Naive thymus-derived CD4-positive, alpha-beta T cell (primary cell): Measurements from ENCODE around the gene THSD4. TPM values are rescaled to one million over a fixed set of nuclear protein-coding genes. Genes with fewer than 3 reads are reported as not detected.

Experiments
- ATAC-seq: fragments of 150-1000 bp; cut with Tn5 transposase; 2 replicates; pipeline ENCODE4 v1.10.0; 2021; ENCODE audit warnings: mild to moderate bottlenecking, moderate library complexity
- CTCF ChIA-PET: fragments of 350-600 bp; sonication (Branson Sonifier 250); formaldehyde crosslinking; loops from one replicate; lab custom pipeline; 2021; ENCODE audit warnings: antibody characterized with exemption; lab: Charles Lee
- POLR2A ChIA-PET: fragments of 350-600 bp; sonication (Branson Sonifier 250); formaldehyde crosslinking; loops from one replicate; lab custom pipeline; 2021; ENCODE audit warnings: antibody characterized with exemption, inconsistent platforms; lab: Charles Lee
- DNase-seq, 9 donors: peaks; one replicate each; pipeline versions ENCODE4 v3.0.0 to v3.0.0-alpha.2; 2020 to 2022; ENCODE audit warnings: mixed read lengths in 1 of 9
- H3K27ac ChIP-seq: one replicate; pipeline ENCODE4 v1.7.0; 2013; ENCODE audit warnings: mild to moderate bottlenecking, low read depth, low read length, moderate library complexity
- H3K27me3 ChIP-seq, 2 donors: one replicate each; pipeline ENCODE4 v1.7.0; 2013; ENCODE audit warnings: low read length in 2 of 2, mild to moderate bottlenecking in 2 of 2, moderate library complexity in 2 of 2; ENCODE audit not compliant: control insufficient read depth in 2 of 2, insufficient read depth in 2 of 2
- H3K36me3 ChIP-seq, 3 experiments: 1 replicate in 2 of 3; 2 replicates in 1 of 3; pipeline ENCODE4 v1.7.0; 2013; ENCODE audit warnings: low read length in 3 of 3, mild to moderate bottlenecking in 3 of 3, moderate library complexity in 1 of 3; ENCODE audit not compliant: insufficient read depth in 3 of 3, control insufficient read depth in 2 of 3
- H3K4me1 ChIP-seq, 2 donors: one replicate each; pipeline ENCODE4 v1.7.0; 2013; ENCODE audit warnings: low read length in 2 of 2, mild to moderate bottlenecking in 2 of 2, moderate library complexity in 1 of 2; ENCODE audit not compliant: control insufficient read depth in 2 of 2, insufficient read depth in 2 of 2
- H3K4me3 ChIP-seq: 2 replicates; pipeline ENCODE4 v1.7.0; 2013; ENCODE audit warnings: mild to moderate bottlenecking, low read length
- H3K9me3 ChIP-seq, 3 experiments: 1 replicate in 2 of 3; 2 replicates in 1 of 3; pipeline ENCODE4 v1.7.0; 2013; ENCODE audit warnings: low read length in 3 of 3; ENCODE audit not compliant: control insufficient read depth in 2 of 3
- H3K27ac Mint-ChIP-seq, 9 donors: one replicate each; pipeline ENCODE4 v1.8.0; 2020 to 2022; ENCODE audit warnings: mixed read lengths in 9 of 9, mild to moderate bottlenecking in 8 of 9, moderate library complexity in 5 of 9, inconsistent platforms in 2 of 9
- H3K27me3 Mint-ChIP-seq, 5 donors: one replicate each; pipeline ENCODE4 v1.8.0; 2021 to 2022; ENCODE audit warnings: mixed read lengths in 5 of 5, mild to moderate bottlenecking in 1 of 5
- H3K36me3 Mint-ChIP-seq, 5 donors: one replicate each; pipeline ENCODE4 v1.8.0; 2020 to 2022; ENCODE audit warnings: mixed read lengths in 5 of 5, mild to moderate bottlenecking in 3 of 5, inconsistent platforms in 1 of 5
- H3K4me1 Mint-ChIP-seq, 7 donors: one replicate each; pipeline ENCODE4 v1.8.0; 2020 to 2022; ENCODE audit warnings: mixed read lengths in 7 of 7, mild to moderate bottlenecking in 3 of 7, inconsistent platforms in 1 of 7
- H3K4me3 Mint-ChIP-seq, 10 donors: one replicate each; pipeline ENCODE4 v1.8.0; 2020 to 2022; ENCODE audit warnings: mild to moderate bottlenecking in 10 of 10, mixed read lengths in 10 of 10, moderate library complexity in 6 of 10, inconsistent platforms in 2 of 10
- H3K9me3 Mint-ChIP-seq, 11 donors: one replicate each; pipeline ENCODE4 v1.8.0; 2020 to 2022; ENCODE audit warnings: mixed read lengths in 11 of 11, mild to moderate bottlenecking in 4 of 11, inconsistent platforms in 1 of 11, moderate library complexity in 1 of 11
- intact Hi-C, 2 donors: fragments of 100-400 bp; cut with micrococcal nuclease; formaldehyde crosslinking; loops; one replicate each; pipeline ENCODE4 v1.15.1; 2023
- polyA plus RNA-seq, 2 donors: library from polyadenylated mRNA; unstranded; fragments of 300-500 nt; fragmentation: Illumina TruSeq; gene quantifications; one replicate each; pipeline ENCODE4 v1.2.3, GENCODE V29; 2021
- total RNA-seq, 6 experiments: library from RNA in 5 of 6; stranded (reverse) in 5 of 6; gene quantifications; 1 replicate in 5 of 6; 2 replicates in 1 of 6; pipeline ENCODE4 v1.2.3 and lab custom pipeline; 2021 to 2026

Gene THSD4
- total and polyA plus RNA-seq, 7 experiments from 2014 or later, result not detected

- Histone ChIP-seq H3K4me3 (no peak overlapping the region), H3K9me3 (no peaks in the 10 kb centered on the region), H3K27ac (no peak overlapping the region), H3K4me1 (no peaks in the 10 kb centered on the region), H3K27me3 (no peaks in the 10 kb centered on the region), H3K36me3 (no peaks in the 10 kb centered on the region)
- no peak for DNase-seq
- Mint-ChIP-seq H3K4me3 (no peak overlapping the region), H3K27me3 (peaks cover 18 to 36% (median 33%) of the 10 kb centered on the region in 5 donors), H3K27ac (no peak overlapping the region), H3K9me3 (no peaks in the 10 kb centered on the region), H3K4me1 (no peaks in the 10 kb centered on the region), H3K36me3 (no peaks in the 10 kb centered on the region)
- intact Hi-C loops, result no loop called here
- ATAC-seq, result no peak
- ChIA-PET CTCF (no interaction called here), POLR2A (no interaction called here)
Measured at GRCh38 chr15:71699977-71700376, 584.7 kb downstream of the THSD4 start.

DNA sequence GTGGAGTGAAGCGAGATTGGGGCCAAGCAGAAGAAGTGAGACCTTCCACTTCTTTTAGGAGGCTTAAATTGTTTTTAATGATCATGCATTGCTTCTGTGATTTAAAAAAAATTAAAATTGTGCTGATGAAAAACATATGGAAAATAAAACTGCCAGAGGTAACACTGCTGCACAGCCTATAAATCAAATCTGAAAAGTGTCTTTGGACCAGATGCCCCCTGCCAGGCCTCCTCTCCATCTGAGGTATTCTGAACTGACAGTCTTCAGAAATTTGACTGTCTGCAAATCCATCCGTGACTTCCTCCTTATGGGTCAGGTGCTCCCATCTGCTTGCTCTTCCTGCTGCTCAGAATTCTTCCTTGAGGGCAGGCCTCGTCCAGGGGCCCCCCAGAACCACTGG, 586.5 kb downstream of the THSD4 start:
- Mint-ChIP-seq H3K4me1 (no peaks in the 10 kb centered on the region), H3K9me3 (no peaks in the 10 kb centered on the region), H3K4me3 (no peak overlapping the region), H3K27me3 (peaks cover 27 to 37% (median 34%) of the 10 kb centered on the region in 5 donors), H3K36me3 (no peaks in the 10 kb centered on the region), H3K27ac (no peak overlapping the region)
- intact Hi-C loops, result no loop called here
- no peaks in the 10 kb centered on the region for H3K27me3 ChIP-seq
- no peaks in the 10 kb centered on the region for H3K36me3 ChIP-seq
- H3K4me1 ChIP-seq, result no peaks in the 10 kb centered on the region
- no peak overlapping the region for H3K27ac ChIP-seq
- H3K9me3 ChIP-seq, result no peaks in the 10 kb centered on the region
- H3K4me3 ChIP-seq, result no peak overlapping the region
- ATAC-seq (no peak), DNase-seq (no peak)
- ChIA-PET POLR2A (no interaction called here), CTCF (no interaction called here)

- Histone ChIP-seq H3K9me3 (no peaks in the 10 kb centered on the region), H3K4me1 (no peaks in the 10 kb centered on the region), H3K27ac (no peak overlapping the region), H3K36me3 (no peaks in the 10 kb centered on the region), H3K4me3 (no peak overlapping the region), H3K27me3 (no peaks in the 10 kb centered on the region)
- Mint-ChIP-seq H3K36me3 (no peaks in the 10 kb centered on the region), H3K4me1 (no peaks in the 10 kb centered on the region), H3K27me3 (peaks cover 26 to 32% (median 31%) of the 10 kb centered on the region in 5 donors), H3K27ac (no peak overlapping the region), H3K4me3 (no peak overlapping the region), H3K9me3 (no peaks in the 10 kb centered on the region)
- ChIA-PET POLR2A (no interaction called here), CTCF (no interaction called here)
- intact Hi-C loops, result no loop called here
- DNase-seq (no peak), ATAC-seq (no peak)
Measured at GRCh38 chr15:71702496-71702895, 587.2 kb downstream of the THSD4 start.

DNA sequence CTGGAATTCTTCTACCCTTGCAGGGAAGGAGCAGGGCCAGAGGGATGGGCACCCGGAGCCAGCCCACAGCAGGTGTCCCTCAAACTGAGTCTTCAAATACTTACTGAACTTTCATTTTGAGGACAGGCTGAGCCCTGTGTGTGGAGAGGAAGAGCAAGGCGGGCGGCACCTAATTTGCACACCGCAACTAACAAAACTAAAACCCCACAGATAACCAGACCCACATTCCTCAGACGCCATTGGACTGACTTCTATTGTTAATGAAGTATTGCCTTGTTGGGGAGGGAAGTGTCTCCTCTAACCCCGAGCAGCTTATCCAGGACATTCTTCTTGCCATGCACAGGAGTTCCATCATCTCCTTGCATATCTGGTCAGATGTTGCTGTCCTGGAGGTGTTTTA, 589.9 kb downstream of the THSD4 start:
- peaks cover 14 to 41% (median 23%) of the 10 kb centered on the region in 5 donors for H3K27me3 Mint-ChIP-seq
- POLR2A ChIA-PET, result no interaction called here
- no peak for DNase-seq
- H3K4me1 Mint-ChIP-seq, result no peaks in the 10 kb centered on the region
- no peaks in the 10 kb centered on the region for H3K36me3 ChIP-seq
- H3K27me3 ChIP-seq, result no peaks in the 10 kb centered on the region
- no peaks in the 10 kb centered on the region for H3K4me1 ChIP-seq
- H3K4me3 ChIP-seq, result no peak overlapping the region
- H3K9me3 ChIP-seq, result no peaks in the 10 kb centered on the region
- no peak overlapping the region for H3K27ac ChIP-seq
- no peaks in the 10 kb centered on the region for H3K36me3 Mint-ChIP-seq
- H3K27ac Mint-ChIP-seq, result no peak overlapping the region
- H3K9me3 Mint-ChIP-seq, result no peaks in the 10 kb centered on the region
- no peak overlapping the region for H3K4me3 Mint-ChIP-seq
- intact Hi-C loops, result no loop called here
- CTCF ChIA-PET, result no interaction called here
- no peak for ATAC-seq

DNA sequence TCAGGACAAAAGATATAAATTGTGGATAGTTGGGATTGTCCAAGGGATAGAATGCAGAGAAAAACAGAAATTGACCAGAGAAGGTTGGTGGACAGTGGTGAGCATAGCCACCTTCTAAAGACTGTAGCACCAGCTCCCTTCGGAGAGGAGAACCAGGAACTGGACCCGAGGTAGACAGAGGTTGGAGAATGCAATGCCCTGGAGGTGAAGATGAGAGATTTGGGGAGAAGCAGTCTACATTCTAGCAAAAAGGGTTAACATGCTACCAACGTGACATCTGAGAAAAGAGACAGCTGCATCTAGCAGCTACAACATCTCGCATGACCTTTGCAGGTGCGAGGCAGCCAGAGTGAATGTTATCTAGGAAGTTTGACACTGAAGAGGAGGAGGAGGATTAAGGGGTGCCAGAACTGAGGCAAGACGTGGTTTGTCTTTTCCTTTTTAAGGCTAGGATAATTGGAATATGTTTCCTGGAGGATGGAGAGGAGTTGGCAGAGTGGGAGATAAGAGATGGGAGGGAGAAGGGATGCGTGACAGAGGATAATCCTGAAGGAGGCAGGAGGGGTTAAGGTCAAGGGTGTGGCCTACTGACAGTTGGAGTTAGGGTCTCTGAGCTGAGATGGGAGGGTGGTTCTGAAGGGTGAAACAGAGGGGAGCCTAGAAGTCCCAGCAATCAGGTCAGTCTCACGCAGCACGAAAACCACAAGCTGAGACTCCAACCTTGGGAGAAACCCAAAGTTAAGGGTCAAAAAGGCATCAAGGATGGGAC, 591.4 kb downstream of the THSD4 start:
- Histone ChIP-seq H3K4me3 (no peak overlapping the region), H3K36me3 (no peaks in the 10 kb centered on the region), H3K4me1 (no peaks in the 10 kb centered on the region), H3K27ac (no peak overlapping the region), H3K27me3 (no peaks in the 10 kb centered on the region), H3K9me3 (no peaks in the 10 kb centered on the region)
- intact Hi-C loops, result no loop called here
- Mint-ChIP-seq H3K4me1 (no peaks in the 10 kb centered on the region), H3K36me3 (no peaks in the 10 kb centered on the region), H3K27ac (no peak overlapping the region), H3K9me3 (no peaks in the 10 kb centered on the region), H3K4me3 (no peak overlapping the region), H3K27me3 (peaks cover 14 to 41% (median 23%) of the 10 kb centered on the region in 5 donors)
- DNase-seq, result no peak
- ChIA-PET CTCF (no interaction called here), POLR2A (no interaction called here)
- no peak for ATAC-seq

- no peak overlapping the region for H3K4me3 Mint-ChIP-seq
- Histone ChIP-seq H3K4me1 (no peaks in the 10 kb centered on the region), H3K9me3 (no peaks in the 10 kb centered on the region), H3K27me3 (no peaks in the 10 kb centered on the region), H3K27ac (no peak overlapping the region), H3K4me3 (no peak overlapping the region), H3K36me3 (no peaks in the 10 kb centered on the region)
- intact Hi-C loops, result no loop called here
- DNase-seq, result no peak
- ATAC-seq, result no peak
- H3K27ac Mint-ChIP-seq, result no peak overlapping the region
- H3K36me3 Mint-ChIP-seq, result no peaks in the 10 kb centered on the region
- peaks cover 15 to 41% (median 23%) of the 10 kb centered on the region in 5 donors for H3K27me3 Mint-ChIP-seq
- no peaks in the 10 kb centered on the region for H3K9me3 Mint-ChIP-seq
- peaks cover 0 to 3% (median 0%) of the 10 kb centered on the region in 7 donors for H3K4me1 Mint-ChIP-seq
- ChIA-PET POLR2A (no interaction called here), CTCF (interaction anchor here (0.5 kb wide), 1 partner anchor 558 kb away, joined by 5 read pairs; no protein-coding TSS in a partner anchor)
Measured at GRCh38 chr15:71707230-71708050, 592.2 kb downstream of the THSD4 start.
